Measurements from ENCODE around the gene ARFIP2. TPM values are rescaled to one million over a fixed set of nuclear protein-coding genes. Genes with fewer than 3 reads are reported as not detected.

ARFIP2 gene
- total RNA-seq, 1 donor from 2014 or later, result 36.4 TPM

GRCh38 chr11:6481924-6482275 lies 769 bp upstream of the ARFIP2 start:
- Histone ChIP-seq H3K27me3 (no peaks in the 10 kb centered on the region), H3K4me3 (peak overlapping the region; percentile 72), H3K4me1 (peaks cover 26% of the 10 kb centered on the region), H3K36me3 (peaks cover 67% of the 10 kb centered on the region), H3K27ac (peak overlapping the region; percentile 89), H3K9me3 (no peaks in the 10 kb centered on the region)
- DNase-seq (no peak), ATAC-seq (peak; percentile 4)
- intact Hi-C loops (cut with DNase I), result no loop called here
- no peak for TF ChIP-seq CTCF (IDR thresholded peaks at IDR 0.05)

DNA sequence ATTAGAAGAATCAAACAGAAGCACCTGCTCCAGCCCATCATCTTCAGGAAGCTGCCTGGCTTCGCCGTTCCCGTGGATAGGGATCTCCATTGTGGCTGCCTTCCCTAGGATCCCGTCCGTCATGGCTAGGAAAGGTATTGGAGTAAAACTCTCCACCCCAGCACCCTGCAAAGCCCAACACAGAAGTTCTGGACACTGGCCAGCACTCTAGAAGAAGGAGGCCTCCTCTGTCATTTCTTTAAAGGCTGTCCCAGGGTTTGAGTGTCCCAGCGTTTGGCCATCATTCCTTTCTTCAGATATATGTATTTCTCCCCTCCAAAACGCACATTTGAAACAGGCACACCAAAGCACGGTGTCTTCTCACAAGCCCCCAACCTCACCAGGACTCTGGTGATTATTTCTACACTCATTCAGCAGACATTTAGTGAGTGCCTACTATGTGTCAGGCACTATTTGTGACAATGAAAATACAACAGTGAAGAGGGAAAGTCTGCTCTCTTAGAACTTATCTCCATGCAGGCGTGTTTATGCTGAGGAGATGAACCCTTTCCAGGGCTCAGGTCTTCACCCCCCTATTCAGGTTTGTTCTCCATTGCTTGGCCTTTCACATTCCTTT lies 724 bp downstream of the ARFIP2 start:
- TF ChIP-seq CTCF (IDR thresholded peaks at IDR 0.05), result no peak
- intact Hi-C loops (cut with DNase I), result no loop called here
- Histone ChIP-seq H3K4me3 (peak overlapping the region; percentile 72), H3K9me3 (no peaks in the 10 kb centered on the region), H3K27me3 (no peaks in the 10 kb centered on the region), H3K36me3 (peaks cover 54% of the 10 kb centered on the region), H3K4me1 (peaks cover 27% of the 10 kb centered on the region), H3K27ac (peak overlapping the region; percentile 89)
- DNase-seq, result no peak
- ATAC-seq, result no peak

DNA sequence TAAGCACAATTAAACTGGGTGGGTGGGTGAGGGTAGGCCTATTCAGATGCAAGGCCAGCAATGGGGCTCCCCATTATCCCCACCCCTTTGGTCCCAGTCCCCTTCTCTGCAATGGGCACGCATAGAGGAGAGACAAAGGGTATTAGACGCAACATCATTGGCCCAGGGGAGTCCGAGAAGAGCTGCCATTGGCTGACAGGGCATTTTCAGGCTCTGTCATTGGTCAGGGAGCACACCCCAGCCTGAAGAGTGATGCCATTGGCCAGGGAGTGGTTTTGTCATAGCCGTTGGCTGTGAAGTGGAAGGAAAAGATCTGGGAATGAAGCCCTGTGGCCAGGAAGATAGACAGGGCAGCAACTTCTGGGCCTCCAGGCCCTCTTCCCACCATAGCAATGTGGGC lies 4.6 kb downstream of the ARFIP2 start:
- Histone ChIP-seq H3K36me3 (peaks cover 24% of the 10 kb centered on the region), H3K27me3 (no peaks in the 10 kb centered on the region), H3K4me3 (no peak overlapping the region), H3K27ac (no peak overlapping the region), H3K4me1 (peaks cover 29% of the 10 kb centered on the region), H3K9me3 (no peaks in the 10 kb centered on the region)
- ATAC-seq (no peak), DNase-seq (no peak)
- intact Hi-C loops (cut with DNase I), result no loop called here
- no peak for TF ChIP-seq CTCF (IDR thresholded peaks at IDR 0.05)

DNA sequence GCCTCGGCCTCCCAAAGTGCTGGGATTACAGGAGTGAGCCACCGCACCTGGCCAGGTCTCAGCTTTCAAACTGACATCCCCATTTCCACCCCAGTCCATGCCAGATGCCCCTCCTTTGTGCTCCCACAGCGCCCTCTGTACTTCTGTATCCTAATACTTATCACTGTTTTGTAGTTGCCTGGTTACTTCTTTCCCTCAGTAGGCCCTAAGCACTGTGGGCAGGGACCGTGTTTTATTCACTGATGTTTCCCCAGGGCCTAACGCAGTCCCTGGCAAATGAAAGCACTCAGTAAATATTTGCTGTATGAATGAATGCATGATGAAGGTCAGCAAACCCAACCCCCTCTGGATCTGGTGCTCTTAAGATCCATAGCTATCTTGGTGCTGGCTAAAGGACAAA lies 5.2 kb downstream of the ARFIP2 start:
- intact Hi-C loops (cut with DNase I), result no loop called here
- peaks cover 29% of the 10 kb centered on the region for H3K4me1 ChIP-seq

GRCh38 chr11:6474806-6475500 lies 6.2 kb downstream of the ARFIP2 start:
- intact Hi-C loops (cut with DNase I), result no loop called here
- DNase-seq (no peak), ATAC-seq (no peak)
- peaks cover 24% of the 10 kb centered on the region for H3K36me3 ChIP-seq
- no peaks in the 10 kb centered on the region for H3K27me3 ChIP-seq
- H3K9me3 ChIP-seq, result no peaks in the 10 kb centered on the region
- peaks cover 21% of the 10 kb centered on the region for H3K4me1 ChIP-seq
- no peak overlapping the region for H3K27ac ChIP-seq
- no peak for TF ChIP-seq CTCF (IDR thresholded peaks at IDR 0.05)
- H3K4me3 ChIP-seq, result no peak overlapping the region

More for the DNA sequence above, 5.2 kb downstream of the ARFIP2 start:
- Histone ChIP-seq H3K27me3 (no peaks in the 10 kb centered on the region), H3K36me3 (peaks cover 24% of the 10 kb centered on the region), H3K9me3 (no peaks in the 10 kb centered on the region), H3K27ac (no peak overlapping the region), H3K4me3 (no peak overlapping the region)
- TF ChIP-seq CTCF (IDR thresholded peaks at IDR 0.05), result no peak
- ATAC-seq (no peak), DNase-seq (no peak)

Measured in upper lobe of right lung (tissue), 1 donor.